MM.1S (cell line): ENCODE measurements around the gene CPEB3.

ENCODE experiments used
- EZH2 ChIP-seq: fragments of 300-600 bp; sonication (generic); optimal IDR thresholded peaks from 2 replicates; pipeline ENCODE3; 2017; ENCODE audit warnings: low read depth, mild to moderate bottlenecking, antibody characterized with exemption, low read length, mixed read lengths
- TF ChIP-seq, protein P1 (sequence below): fragments of 300-600 bp; sonication (generic); IDR thresholded peaks from 2 replicates; pipeline ENCODE4 v1.5.1; 2016; ENCODE audit warnings: antibody characterized with exemption, low read length, mixed read lengths

DNA sequence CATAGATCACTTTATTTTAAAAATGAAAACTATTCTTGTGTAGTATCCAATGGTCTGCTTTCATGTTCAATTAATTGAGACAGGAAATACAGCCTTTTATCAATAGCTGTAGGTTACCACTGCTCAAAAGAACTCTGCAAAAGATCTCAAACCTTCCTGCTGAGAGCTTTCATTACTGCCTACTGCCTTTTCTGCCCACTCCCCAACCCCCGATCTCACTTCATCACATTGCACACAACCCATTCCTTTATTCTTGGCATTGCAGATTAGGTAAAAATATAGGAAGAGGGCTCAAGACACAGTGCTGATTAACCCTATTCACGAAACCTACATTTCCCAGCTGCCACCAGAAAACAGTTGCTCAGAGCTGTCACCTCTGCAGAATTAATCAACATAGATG is 195.9 kb downstream of the CPEB3 start:
- TF ChIP-seq, protein P1, sequence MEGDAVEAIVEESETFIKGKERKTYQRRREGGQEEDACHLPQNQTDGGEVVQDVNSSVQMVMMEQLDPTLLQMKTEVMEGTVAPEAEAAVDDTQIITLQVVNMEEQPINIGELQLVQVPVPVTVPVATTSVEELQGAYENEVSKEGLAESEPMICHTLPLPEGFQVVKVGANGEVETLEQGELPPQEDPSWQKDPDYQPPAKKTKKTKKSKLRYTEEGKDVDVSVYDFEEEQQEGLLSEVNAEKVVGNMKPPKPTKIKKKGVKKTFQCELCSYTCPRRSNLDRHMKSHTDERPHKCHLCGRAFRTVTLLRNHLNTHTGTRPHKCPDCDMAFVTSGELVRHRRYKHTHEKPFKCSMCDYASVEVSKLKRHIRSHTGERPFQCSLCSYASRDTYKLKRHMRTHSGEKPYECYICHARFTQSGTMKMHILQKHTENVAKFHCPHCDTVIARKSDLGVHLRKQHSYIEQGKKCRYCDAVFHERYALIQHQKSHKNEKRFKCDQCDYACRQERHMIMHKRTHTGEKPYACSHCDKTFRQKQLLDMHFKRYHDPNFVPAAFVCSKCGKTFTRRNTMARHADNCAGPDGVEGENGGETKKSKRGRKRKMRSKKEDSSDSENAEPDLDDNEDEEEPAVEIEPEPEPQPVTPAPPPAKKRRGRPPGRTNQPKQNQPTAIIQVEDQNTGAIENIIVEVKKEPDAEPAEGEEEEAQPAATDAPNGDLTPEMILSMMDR: no peak
- TF ChIP-seq EZH2: no peak
